Loucy (cell line): ENCODE data around the gene AHCYL1.

ENCODE experiments used
- CTCF ChIP-seq: fragments of 200-600 bp; sonication (generic); conservative IDR thresholded peaks from 2 replicates; pipeline ENCODE4 v1.5.1; 2014; ENCODE audit warnings: mild to moderate bottlenecking, antibody characterized with exemption, low read length
- EZH2phosphoT487 ChIP-seq: fragments of 200-600 bp; IDR thresholded peaks from 2 replicates; pipeline ENCODE4 v1.6.1; 2018; ENCODE audit warnings: antibody characterized with exemption, mild to moderate bottlenecking, moderate library complexity, borderline replicate concordance

- TF ChIP-seq CTCF: no peak
- TF ChIP-seq EZH2phosphoT487: no peak
These were observed 36.8 kb upstream of the AHCYL1 start for GRCh38 chr1:109947582-109948284.
